ENCODE data around the gene LCLAT1.
"Not testable (repeated sequence)": the region's sequence is repeated elsewhere in the genome, so short reads cannot be mapped to it uniquely, and the experiment has no call there.

The LCLAT1 gene

DNA sequence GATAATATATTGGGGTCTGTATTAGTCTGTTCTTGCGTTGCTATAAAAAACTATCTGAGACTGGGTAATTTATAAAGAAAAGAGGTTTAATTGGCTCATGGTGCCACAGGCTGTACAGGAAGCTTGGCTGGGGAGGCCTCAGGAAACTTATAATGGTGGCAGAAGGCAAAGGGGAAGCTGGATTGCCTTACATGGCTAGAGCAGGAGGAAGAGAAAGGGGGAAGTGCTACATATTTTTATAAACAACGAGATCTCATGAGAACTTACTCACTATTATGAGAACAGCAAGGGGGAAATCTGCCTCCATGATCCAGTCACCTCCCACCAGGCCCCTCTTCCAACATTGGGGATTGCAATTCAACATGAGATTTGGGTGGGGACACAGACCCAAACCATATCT, 48.9 kb downstream of the LCLAT1 start:
- ATAC-seq (ENCODE audit: low read depth): peak; percentile 62
- peak overlapping the region; percentile 35 for H3K4me3 Mint-ChIP-seq
- H3K4me1 Mint-ChIP-seq: peaks cover 19% of the 10 kb centered on the region
- H3K27ac Mint-ChIP-seq: peak overlapping the region; percentile 86
- peaks cover 27% of the 10 kb centered on the region for H3K36me3 Mint-ChIP-seq
- not testable (repeated sequence) for DNase-seq (ENCODE audit: low spot score in 2 of 2); H3K27me3 Mint-ChIP-seq
- H3K9me3 Mint-ChIP-seq: peaks cover 22% of the 10 kb centered on the region

DNA sequence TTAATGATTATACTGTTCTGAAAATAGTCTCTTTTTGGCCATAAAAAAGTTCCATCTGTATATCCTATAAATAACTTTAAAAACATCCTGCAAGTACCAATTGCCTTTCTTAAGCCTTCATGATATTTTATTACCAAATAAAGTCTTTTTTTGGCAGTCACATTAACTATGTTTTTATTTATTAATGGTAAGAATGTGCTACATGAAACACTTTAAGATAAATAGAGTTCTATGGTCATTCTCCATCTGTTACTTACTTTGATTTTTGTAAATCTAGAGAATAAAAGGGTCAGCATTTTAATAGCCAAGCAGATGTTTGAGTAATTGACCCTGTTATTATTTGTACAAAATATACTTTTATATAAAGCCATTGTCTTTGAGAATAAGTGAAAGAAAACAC, 52.6 kb downstream of the LCLAT1 start:
- H3K4me1 Mint-ChIP-seq: peaks cover 26% of the 10 kb centered on the region

DNA sequence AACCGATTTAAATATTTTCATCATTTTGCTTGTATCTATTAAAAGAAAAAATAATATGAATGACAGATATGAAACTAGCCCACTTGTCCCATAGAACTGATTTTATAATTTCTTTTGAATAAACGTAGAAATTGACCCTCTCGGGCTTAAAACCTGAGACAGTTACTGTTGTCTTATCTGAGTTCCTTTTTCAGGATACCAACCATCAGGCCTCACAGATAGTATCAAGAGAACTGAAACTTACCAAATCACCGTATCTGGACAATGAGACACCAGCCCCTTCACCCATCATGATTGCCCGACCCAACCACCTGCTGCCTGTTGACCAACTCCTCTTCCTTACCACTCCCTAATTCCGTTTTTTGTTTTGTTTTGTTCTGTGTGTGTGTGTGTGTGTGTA, 53.7 kb downstream of the LCLAT1 start:
- Mint-ChIP-seq H3K9me3 (peaks cover 24% of the 10 kb centered on the region), H3K4me3 (no peak overlapping the region), H3K36me3 (peaks cover 33% of the 10 kb centered on the region), H3K27ac (no peak overlapping the region), H3K4me1 (peaks cover 30% of the 10 kb centered on the region), H3K27me3 (no peaks in the 10 kb centered on the region)
- DNase-seq (ENCODE audit: low spot score in 2 of 2) (no peak), ATAC-seq (ENCODE audit: low read depth) (no peak)

More for the DNA sequence above, 52.6 kb downstream of the LCLAT1 start:
- ATAC-seq (ENCODE audit: low read depth) (no peak), DNase-seq (ENCODE audit: low spot score in 2 of 2) (no peak)
- peaks cover 36% of the 10 kb centered on the region for H3K36me3 Mint-ChIP-seq
- no peak overlapping the region for H3K4me3 Mint-ChIP-seq
- H3K27me3 Mint-ChIP-seq: no peaks in the 10 kb centered on the region
- H3K27ac Mint-ChIP-seq: no peak overlapping the region
- peaks cover 28% of the 10 kb centered on the region for H3K9me3 Mint-ChIP-seq

DNA sequence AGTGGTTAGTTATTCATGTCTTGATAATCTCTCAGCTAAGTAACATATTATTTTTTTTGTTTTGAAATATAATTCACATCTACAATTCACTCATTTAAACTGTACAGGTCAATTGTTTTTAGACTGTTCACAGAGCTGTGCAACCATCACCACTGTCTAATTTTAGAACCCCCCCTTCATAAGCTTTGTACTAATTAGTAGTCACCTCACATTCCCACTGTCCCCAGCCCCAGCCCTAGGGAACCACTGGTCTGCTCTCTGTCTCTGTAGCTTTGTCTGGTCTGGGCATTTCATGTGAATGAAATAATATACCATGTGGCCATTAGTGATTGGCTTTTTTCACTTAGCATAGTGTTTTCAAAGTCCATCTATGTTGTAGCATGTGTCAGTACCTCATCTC, 55.3 kb downstream of the LCLAT1 start:
- Mint-ChIP-seq H3K4me3 (no peak overlapping the region), H3K4me1 (peaks cover 24% of the 10 kb centered on the region), H3K9me3 (peaks cover 12% of the 10 kb centered on the region), H3K27ac (no peak overlapping the region), H3K36me3 (peaks cover 24% of the 10 kb centered on the region), H3K27me3 (no peaks in the 10 kb centered on the region)
- ATAC-seq (ENCODE audit: low read depth): no peak
- DNase-seq (ENCODE audit: low spot score in 2 of 2): no peak

DNA sequence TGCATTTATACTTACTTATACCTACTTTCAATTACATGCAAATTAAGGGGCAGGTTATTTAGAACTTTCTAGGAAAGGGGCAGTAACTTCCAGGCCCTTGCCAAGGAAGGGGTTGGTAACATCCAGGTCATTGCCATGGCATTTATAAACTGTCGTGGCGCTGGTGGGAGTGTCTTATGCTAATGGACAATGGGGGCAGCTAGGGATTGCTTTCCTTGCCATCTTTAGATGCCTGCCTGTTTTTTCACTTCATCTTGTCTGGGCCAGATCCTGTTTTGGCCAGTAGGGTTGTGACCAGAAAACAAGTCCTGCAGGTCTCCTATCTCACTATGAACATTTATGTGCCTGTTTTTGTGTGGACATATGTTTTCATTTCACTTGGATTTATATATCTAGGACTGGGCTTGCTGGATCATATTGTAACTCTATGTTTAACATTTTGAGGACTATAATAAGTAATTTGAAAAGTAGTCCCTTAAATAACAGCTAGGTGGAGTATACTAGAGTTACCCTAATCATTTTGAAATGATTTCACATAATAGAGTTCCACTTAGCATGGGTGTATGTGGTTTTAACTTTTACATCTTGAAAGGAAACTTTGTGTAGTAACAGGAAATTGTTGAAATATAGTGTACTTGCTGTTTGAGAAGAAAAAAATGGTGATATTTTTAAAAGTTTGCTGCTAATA, 56.1 kb downstream of the LCLAT1 start:
- Mint-ChIP-seq H3K36me3 (peaks cover 26% of the 10 kb centered on the region), H3K4me3 (peak overlapping the region; percentile 28), H3K9me3 (peaks cover 10% of the 10 kb centered on the region), H3K27me3 (no peaks in the 10 kb centered on the region), H3K4me1 (peaks cover 24% of the 10 kb centered on the region), H3K27ac (peak overlapping the region; percentile 91)
- DNase-seq (ENCODE audit: low spot score in 2 of 2) (no peak), ATAC-seq (ENCODE audit: low read depth) (peak; percentile 75)

DNA sequence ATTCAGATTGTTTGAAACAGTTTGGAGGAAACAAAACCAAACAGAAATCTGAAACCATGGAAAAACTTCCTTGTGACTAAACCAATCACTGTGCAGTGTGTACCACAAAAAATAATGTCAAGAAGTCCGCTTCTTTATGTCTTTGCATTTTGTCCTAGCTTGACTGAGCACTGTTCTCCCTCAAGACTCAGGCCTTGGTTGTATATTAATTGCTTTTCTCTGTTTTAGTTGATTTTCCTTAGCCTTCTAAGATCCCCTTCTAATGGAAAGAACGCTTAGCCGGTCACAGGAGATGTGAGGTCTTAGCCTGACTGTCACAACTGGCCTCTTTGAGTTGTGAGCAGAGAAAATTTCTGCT, 56.6 kb downstream of the LCLAT1 start:
- ATAC-seq (ENCODE audit: low read depth) (peak; percentile 71), DNase-seq (ENCODE audit: low spot score in 2 of 2) (no peak)
- Mint-ChIP-seq H3K9me3 (peaks cover 12% of the 10 kb centered on the region), H3K4me1 (peaks cover 26% of the 10 kb centered on the region), H3K36me3 (peaks cover 27% of the 10 kb centered on the region), H3K4me3 (peak overlapping the region; percentile 59), H3K27ac (peak overlapping the region; percentile 91), H3K27me3 (no peaks in the 10 kb centered on the region)

DNA sequence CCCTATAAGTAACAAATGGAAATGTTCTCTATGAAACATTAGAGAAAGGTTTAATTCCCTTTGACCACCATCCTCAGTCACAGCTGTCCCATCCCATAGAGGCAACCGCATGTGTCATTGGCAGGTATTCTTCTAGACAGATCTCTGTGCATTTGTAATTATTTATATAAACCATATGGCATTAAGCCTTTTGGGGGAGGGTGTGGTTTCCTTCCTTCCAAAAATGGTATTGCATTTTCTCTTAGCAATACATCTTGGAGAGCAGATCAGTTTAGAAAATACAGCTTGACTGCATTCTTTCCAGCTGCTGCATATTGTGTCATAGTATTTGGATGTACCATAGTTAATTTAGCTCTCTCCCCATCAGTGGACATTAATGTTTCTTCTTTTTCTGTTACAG, 57.7 kb downstream of the LCLAT1 start:
- Mint-ChIP-seq H3K36me3 (peaks cover 26% of the 10 kb centered on the region), H3K9me3 (peaks cover 12% of the 10 kb centered on the region), H3K27me3 (no peaks in the 10 kb centered on the region), H3K4me1 (peaks cover 31% of the 10 kb centered on the region), H3K4me3 (peak overlapping the region; percentile 41), H3K27ac (peak overlapping the region; percentile 91)
- ATAC-seq (ENCODE audit: low read depth) (no peak), DNase-seq (ENCODE audit: low spot score in 2 of 2) (no peak)

DNA sequence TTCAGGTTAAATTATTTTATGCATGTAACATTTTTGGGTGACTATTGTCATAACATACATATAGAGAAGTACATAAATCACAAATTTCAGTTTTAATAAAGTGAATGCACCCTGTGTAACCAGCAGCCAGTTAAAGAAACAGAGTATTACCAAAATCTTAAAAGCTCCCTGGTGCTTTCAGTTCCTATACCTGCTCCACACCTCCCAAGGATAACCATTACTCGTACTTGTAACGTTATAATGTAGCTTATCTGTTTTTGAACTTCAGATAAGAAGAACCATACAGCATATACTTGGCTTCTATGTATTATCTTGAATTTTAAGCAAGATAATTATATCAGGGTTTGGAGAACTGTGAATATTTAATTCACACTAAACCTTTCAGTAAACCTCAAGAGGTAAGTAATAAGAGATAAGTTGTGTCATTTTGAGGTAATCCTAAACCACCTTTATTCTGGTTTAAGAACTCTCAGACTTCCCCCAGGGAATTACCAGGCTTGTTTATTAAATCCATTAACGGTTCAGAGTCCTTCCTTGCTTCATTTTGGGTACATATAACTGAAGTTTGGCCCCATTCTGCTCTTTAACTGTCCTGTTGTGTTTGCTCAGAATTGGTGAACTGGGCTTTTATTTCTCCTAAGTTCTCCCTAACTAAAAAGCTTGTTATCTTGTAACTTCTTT, 58.6 kb downstream of the LCLAT1 start:
- peak; percentile 38 for ATAC-seq (ENCODE audit: low read depth)
- peaks cover 12% of the 10 kb centered on the region for H3K9me3 Mint-ChIP-seq
- H3K4me1 Mint-ChIP-seq: peaks cover 36% of the 10 kb centered on the region
- peak overlapping the region; percentile 91 for H3K27ac Mint-ChIP-seq
- no peak overlapping the region for H3K4me3 Mint-ChIP-seq
- H3K36me3 Mint-ChIP-seq: peaks cover 26% of the 10 kb centered on the region
- H3K27me3 Mint-ChIP-seq: no peaks in the 10 kb centered on the region
- no peak for DNase-seq (ENCODE audit: low spot score in 2 of 2)

DNA sequence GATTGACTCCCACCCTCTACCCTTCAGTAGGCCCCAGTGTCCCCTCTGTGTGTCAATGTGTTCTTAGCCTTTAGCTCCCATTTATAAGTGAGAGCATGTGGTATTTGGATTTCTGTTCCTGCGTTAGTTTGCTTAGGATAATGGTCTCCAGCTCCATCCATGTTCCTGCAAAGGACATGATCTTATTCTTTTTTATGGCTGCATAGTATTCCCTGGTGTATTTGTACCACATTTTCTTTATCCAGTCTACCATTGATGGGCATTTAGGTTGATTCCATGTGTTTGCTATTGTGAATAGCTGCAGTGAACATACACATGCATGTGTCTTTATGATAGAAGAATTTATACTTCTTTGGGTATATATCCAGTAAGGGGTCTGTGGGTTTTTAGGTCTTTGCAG, 60.4 kb downstream of the LCLAT1 start:
- H3K27ac Mint-ChIP-seq; DNase-seq (ENCODE audit: low spot score in 2 of 2); H3K4me3 Mint-ChIP-seq; ATAC-seq (ENCODE audit: low read depth); H3K27me3 Mint-ChIP-seq; H3K9me3 Mint-ChIP-seq: not testable (repeated sequence)
- peaks cover 18% of the 10 kb centered on the region for H3K36me3 Mint-ChIP-seq
- H3K4me1 Mint-ChIP-seq: peaks cover 42% of the 10 kb centered on the region

DNA sequence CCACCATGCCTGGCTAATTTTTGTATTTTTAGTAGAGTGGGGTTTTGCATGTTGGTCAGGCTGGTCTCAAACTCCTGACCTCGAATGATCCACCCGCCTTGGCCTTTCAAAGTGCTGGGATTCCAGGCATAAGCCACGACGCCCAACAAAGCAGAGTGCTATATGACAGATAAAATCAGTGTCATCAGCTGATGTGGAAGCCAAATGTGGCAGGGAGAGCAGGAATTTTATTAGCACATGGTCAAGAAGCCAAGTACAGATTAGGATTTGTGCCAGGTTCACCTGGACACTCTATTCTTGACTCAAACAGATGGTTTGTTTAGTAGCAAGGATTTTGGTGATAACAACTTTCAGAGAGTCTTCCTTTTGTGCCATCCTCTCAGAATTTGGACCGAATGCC, 62.7 kb downstream of the LCLAT1 start:
- H3K36me3 Mint-ChIP-seq: peaks cover 17% of the 10 kb centered on the region
- H3K27ac Mint-ChIP-seq: no peak overlapping the region
- no peak for ATAC-seq (ENCODE audit: low read depth)

DNA sequence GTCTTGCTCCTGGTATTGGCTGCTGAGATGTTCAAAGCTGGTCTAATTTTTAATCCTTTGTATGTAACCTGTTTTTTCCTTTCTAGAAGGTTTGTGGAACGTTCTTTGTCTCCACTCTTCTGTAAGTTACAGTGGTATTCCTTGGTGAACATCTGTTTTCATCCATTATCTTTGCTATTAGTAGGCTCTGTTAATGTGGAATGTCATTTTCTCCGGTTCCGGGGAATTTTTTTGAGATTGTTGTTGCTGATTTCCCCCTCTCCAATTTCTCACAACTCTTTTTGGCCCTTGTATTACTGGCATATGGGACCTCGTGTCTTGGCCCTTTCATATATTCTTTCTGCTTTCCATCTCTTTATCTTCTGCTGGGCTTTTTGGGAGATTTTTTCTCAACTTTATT, 63.4 kb downstream of the LCLAT1 start:
- peaks cover 40% of the 10 kb centered on the region for H3K4me1 Mint-ChIP-seq
- DNase-seq (ENCODE audit: low spot score in 2 of 2) (no peak), ATAC-seq (ENCODE audit: low read depth) (no peak)
- H3K4me3 Mint-ChIP-seq: no peak overlapping the region
- no peaks in the 10 kb centered on the region for H3K27me3 Mint-ChIP-seq
- H3K9me3 Mint-ChIP-seq: peaks cover 4% of the 10 kb centered on the region
- peak overlapping the region; percentile 1 for H3K27ac Mint-ChIP-seq
- H3K36me3 Mint-ChIP-seq: peaks cover 19% of the 10 kb centered on the region

More for the DNA sequence above, 62.7 kb downstream of the LCLAT1 start:
- Mint-ChIP-seq H3K4me3 (no peak overlapping the region), H3K4me1 (peaks cover 40% of the 10 kb centered on the region), H3K9me3 (peaks cover 4% of the 10 kb centered on the region), H3K27me3 (no peaks in the 10 kb centered on the region)
- DNase-seq (ENCODE audit: low spot score in 2 of 2): no peak

DNA sequence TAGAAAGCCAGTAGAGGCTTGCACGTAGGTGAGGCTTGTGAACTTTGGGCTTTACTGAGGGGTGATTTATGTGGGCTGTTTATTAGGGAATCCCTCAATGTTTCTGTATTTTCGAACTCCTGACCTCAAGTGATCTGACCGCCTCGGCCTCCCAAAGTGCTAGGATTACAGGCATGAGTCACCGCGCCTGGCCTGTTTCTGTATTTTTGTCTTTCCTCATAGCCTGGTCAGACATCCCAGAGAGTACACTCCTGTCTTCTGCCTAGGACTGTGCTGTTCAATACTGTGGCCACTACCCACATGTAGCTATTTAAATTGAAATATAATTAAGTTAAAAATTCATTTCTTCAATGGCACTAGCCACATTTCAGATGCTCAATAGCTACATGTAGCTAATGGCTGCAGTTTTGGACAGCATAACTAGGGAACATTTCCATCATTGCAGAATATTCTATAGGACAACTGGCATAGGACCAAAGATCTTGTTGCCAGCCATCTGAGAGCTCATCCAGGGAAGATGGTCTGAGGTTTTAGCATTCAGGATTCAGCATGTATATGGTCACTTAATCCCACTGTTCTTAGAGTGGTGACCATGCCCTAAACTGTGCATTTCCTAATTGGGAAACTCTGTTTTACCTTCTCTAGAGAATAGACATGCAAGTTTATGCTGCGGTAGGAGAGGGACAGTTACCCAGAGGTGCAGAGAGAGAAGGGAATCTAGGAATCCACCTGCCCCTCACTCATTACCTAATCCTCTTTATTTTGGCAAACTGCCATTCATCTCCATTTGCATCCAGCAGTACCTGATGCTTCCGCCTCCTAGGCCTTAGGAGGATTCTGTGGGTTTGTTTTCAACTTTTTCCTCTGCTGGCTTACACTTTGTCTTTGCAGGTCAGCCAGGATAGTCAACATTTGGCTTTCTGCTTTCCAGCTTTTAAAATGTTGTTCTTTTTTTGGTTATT, 64.4 kb downstream of the LCLAT1 start:
- Mint-ChIP-seq H3K27ac (no peak overlapping the region), H3K27me3 (no peaks in the 10 kb centered on the region), H3K36me3 (peaks cover 19% of the 10 kb centered on the region), H3K4me3 (no peak overlapping the region), H3K9me3 (peaks cover 4% of the 10 kb centered on the region), H3K4me1 (peaks cover 34% of the 10 kb centered on the region)
- ATAC-seq (ENCODE audit: low read depth) (no peak), DNase-seq (ENCODE audit: low spot score in 2 of 2) (no peak)

DNA sequence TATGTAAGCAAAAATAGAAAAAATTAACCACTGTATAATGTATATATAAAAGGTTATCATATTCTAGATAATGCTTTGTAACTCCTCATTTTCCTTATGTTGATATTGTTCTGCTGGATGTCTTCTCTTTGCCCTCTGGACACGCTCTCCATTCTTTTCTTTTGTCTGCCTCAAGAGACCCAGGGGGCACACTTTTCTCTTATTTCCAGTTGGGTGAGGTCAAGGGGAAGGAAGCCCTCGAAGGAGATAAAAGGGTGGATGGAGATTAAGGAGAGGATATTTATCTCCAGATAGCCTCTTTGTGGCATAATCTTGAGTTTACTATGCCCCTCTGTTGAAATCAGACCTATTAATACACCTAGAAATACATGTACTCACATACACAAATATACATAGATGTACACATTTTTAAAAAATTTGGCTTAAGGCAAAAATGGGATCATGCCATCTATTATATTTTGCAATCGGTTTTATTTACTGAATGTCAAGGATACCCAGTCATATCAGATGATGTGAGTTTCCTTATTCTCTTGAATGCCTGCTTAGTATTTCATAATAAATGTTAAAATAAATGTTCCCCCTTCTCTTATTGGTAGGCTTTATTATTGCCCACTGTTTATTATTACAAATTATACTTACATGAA, 65.3 kb downstream of the LCLAT1 start:
- Mint-ChIP-seq H3K4me1 (peaks cover 34% of the 10 kb centered on the region), H3K9me3 (peaks cover 4% of the 10 kb centered on the region), H3K4me3 (no peak overlapping the region), H3K36me3 (peaks cover 22% of the 10 kb centered on the region), H3K27ac (no peak overlapping the region), H3K27me3 (no peaks in the 10 kb centered on the region)
- DNase-seq (ENCODE audit: low spot score in 2 of 2): no peak
- no peak for ATAC-seq (ENCODE audit: low read depth)

Measured in memory B cell (primary cell).